HG03342 (cell line): ENCODE results near the gene ADAT1.
A peak's percentile ranks its signal among the peaks of the same experiment; 100 is the strongest.

Source experiments
- ATAC-seq: cut with Tn5 transposase; IDR thresholded peaks from one replicate; pipeline ENCODE4 v1.9.1; 2021; ENCODE audit warnings: mild to moderate bottlenecking, moderate library complexity; ENCODE audit not compliant: unreplicated experiment

ADAT1 gene

GRCh38 chr16:75576384-75576811, 46.7 kb downstream of the ADAT1 start:
- peak; percentile 68 for ATAC-seq

DNA sequence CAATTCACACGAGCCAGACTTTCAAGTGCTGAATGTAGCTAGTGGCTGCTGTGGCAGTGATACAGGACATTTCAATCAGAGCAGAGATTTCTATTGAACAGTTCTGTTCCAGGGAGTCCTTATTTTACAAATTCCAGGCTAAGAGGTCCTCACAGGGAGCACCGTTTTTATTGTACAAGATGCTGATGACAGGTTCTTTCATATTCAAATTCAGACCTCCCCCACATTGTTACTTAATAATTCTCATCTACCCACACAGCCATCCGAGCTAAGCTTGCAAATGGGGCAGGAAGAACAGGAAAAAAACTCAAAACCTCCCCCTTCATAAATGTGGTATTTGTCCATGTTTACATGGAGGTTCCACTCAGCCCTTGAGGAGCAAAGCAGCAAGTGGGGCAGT, 47.1 kb downstream of the ADAT1 start:
- no peak for ATAC-seq

GRCh38 chr16:75573955-75574354, 49.1 kb downstream of the ADAT1 start:
- ATAC-seq: no peak

GRCh38 chr16:75572864-75573542, 50.1 kb downstream of the ADAT1 start:
- no peak for ATAC-seq

DNA sequence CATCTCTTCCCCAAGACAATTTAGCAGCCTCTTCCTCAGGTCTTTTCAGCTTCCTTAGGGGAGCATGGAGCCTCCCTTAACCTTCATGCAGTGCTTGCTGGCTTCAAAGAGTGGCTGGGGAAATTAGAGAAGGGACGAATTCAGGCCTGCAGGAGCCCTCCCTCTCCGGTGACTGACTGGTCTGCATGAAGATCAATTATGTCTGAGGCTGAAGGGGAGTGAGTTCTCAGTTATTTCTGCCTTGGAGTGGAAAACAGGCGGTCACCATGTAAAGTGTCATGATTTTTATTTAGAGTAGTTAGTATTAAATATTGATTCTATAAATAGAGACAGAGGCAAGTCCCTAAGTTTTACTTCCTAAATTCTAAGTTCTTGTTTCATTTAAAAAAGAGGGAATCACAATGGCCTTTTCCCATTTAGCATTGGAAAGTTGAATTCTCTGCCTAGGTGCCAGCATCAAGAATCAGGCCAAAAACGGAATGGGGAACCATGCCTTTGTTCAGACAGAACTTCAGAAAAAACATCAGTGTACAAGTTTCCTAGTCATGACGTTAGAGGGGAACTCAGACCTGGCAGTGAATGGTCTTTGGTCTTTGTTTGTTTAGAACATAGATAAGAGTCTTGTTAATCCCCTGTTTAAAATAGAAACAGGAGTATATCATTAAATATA, 52.5 kb downstream of the ADAT1 start:
- peak; percentile 23 for ATAC-seq

GRCh38 chr16:75567911-75568310, 55.2 kb downstream of the ADAT1 start:
- ATAC-seq: no peak

- peak; percentile 3 for ATAC-seq
Measured at GRCh38 chr16:75566758-75567255, 56.3 kb downstream of the ADAT1 start.

GRCh38 chr16:75566040-75566757, 56.9 kb downstream of the ADAT1 start, which contains the start of gene GABARAPL2:
Gene GABARAPL2, plus strand, starts transcription at chr16:75566379. Its CDS starts 108 bp downstream, at chr16:75566487.
- ATAC-seq: peak; percentile 70

- no peak for ATAC-seq
Measured at GRCh38 chr16:75565640-75566039, 57.4 kb downstream of the ADAT1 start.

DNA sequence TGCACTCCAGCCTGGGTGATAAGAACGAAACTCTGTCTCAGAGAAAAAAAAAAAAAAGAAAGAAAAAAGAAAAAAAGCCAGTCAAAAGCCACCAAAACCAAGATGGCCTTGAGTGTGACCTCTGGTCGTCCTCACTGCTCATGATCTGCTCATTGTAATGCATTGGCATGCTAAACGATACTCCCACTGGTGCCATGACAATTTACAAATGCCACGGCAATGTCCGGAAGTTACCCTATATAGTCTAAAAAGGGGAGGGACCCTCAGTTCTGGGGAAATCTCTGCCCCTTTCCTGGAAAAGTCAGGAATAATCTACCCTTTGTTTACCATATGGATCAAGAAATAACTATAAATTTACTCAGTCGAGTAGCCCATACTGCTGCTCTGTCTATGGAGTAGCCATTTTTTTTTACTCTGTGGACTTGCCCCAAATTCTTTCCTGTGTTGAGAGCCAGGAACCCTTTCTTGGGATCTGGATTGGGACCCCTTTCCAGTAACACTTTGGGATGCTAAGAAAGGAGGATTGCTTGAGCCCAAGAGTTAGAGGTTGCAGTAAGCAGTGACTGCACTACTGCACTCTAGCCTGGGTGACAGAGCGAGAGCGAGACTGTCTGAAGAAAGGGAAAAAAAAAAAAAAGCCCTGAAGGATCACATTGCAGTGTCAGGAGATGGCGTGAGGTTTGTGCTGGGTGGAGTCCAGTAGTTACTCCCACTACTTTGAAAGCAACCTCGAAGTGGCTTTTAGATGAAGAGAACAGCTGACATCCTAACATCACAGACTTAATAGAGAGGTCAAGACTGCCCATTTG, 63.3 kb downstream of the ADAT1 start:
- ATAC-seq: no peak

DNA sequence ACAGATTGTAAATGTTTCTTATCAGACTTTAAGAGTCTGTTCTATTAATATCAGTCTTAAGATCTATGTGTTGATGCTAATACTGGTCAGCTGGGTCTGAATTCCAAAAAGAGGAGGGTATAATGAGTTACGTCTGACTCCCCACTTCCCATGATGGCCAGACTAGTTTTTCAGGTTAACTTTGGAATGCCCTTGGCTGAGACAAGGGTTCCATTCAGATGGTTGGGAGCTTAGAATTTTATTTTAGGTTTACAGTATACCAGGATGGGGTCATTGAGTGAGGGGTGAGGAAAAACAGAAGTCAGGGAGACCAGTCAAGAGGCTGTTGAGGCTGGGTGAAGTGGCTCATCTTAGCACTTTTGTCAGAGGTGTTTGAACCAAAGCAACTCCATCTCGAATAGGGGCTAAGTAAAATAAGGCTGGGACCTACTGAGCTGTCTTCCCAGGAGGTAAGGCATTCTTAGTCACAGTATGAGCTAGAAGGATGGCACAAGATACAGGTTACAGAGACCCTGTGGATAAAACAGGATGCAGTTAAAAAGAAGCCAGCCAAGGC, 64.2 kb downstream of the ADAT1 start:
- ATAC-seq: no peak

GRCh38 chr16:75556431-75556950, 66.6 kb downstream of the ADAT1 start:
- no peak for ATAC-seq

- ATAC-seq: peak; percentile 95
Measured at GRCh38 chr16:75555707-75556430, 67.2 kb downstream of the ADAT1 start, which contains the start of gene TMEM231. Gene TMEM231, minus strand, starts transcription at chr16:75556252. Its CDS starts 43 bp downstream, at chr16:75556209.

- peak; percentile 27 for ATAC-seq
Measured at GRCh38 chr16:75555213-75555706, 67.8 kb downstream of the ADAT1 start.

- ATAC-seq: no peak
Measured at GRCh38 chr16:75552951-75553350, 70.1 kb downstream of the ADAT1 start.

DNA sequence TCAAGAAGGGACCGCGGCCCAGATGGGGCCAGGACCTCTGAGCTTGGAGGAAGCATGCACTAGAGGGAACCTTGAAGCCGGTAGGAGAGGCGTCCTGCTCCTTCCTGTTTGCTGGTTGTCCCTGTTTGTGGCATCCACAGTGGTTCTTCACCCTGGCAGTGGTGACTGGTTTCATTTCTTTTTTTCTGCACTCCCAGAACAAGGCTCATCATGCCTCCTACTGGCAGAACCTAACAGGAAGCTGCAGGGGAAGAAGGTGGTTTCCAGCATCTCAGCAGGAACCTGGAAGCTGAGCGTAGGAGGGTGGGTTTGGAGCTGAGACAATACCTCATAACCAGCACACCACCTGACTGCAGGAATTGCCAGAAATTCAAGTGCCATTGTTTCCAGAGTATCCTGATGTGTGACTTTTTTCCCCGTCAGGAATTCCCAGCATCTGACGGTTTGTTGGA, 72.8 kb downstream of the ADAT1 start:
- peak; percentile 88 for ATAC-seq
